GM21367 (cell line): ENCODE data around the gene DLG5.

Experiments
- ATAC-seq: cut with Tn5 transposase; IDR thresholded peaks from one replicate; pipeline ENCODE4 v1.9.1; 2021; ENCODE audit not compliant: unreplicated experiment

The DLG5 gene

DNA sequence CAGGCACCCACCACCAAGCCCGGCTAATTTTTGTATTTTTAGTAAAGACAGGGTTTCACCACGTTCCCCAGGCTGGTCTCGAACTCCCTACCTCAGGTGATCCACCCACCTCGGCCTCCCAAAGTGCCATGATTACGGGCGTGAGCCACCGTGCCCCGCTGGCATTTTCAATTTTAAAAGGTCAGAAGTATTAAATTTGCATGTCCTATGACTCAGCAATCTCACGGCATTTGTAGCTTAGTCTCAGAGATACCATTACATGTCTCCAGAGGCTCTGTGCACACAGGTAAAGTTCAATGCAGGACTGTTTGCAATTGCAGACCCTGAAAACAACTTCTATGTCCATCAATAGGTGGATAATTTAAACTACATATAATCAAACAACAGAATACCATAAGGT, 99.2 kb downstream of the DLG5 start:
- ATAC-seq: no peak

DNA sequence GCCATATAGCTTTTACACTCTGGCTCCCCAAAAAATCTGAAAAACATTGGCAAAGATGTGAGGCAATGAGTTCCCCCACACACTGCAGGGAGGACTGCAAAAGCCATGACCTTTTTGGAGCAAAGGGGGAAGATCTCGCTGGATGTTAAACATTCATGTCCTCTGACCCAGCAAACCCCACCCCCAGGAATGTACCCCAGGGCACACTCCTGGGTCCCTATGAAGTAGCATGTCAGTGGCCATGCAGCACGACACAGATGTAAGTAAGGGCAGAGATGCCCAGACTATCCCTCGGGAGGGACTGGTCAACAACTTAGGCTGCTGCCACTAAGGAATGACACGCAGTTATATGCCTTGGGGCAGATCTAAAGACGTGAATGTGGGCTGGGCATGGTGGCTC, 100.6 kb downstream of the DLG5 start:
- no peak for ATAC-seq

DNA sequence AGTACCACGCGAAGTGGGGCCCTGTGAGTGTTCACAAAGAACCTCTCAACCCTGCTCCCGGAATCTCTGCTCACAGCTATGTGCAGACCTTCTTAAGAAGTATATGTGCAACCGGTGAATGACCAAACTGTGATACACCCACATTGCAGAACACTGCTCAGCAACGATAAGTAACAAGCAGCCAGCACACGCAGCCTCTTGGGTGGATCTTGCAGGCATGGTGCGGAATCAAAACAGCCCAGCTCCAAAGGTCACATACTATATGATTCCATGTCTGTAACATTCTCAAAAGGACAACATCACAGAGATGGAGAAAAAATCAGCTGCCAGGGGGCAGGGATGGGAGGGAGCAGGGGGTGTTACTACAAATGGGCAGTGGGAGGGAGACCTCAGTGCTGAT, 101.6 kb downstream of the DLG5 start:
- no peak for ATAC-seq

DNA sequence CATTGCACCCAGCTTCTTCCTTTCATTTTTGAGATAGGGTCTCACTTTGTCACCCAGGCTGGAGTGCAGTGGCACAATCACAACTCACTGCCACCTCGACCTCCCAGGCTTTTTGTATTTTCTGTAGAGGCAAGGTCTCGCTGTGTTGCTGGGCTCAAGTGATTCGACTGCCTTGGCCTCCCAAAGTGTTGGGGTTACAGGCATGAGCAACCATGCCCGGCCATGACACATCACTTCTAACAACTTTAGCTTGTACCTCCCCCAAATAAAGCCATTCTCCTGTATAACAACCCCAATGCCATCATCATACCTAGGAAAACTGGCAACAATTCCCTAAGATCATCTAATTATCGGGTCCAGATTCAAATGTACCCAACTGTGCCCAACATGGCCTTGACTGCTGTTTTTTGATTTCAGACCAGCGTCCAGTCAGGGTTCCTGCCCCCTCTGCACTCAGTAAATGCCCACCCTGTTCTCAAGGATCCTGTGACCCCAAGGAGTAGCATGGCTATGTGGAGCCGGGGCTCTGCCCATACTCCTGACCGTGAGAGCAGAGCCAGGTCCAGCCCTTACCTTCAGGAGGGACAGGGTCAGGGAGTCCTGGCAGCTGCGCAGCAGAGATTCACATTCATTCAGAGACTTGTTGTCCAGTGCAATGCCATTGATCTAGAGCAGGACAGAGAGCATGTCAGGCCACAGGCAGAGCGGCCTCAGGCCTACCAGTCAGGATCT, 102.6 kb downstream of the DLG5 start:
- ATAC-seq: no peak

DNA sequence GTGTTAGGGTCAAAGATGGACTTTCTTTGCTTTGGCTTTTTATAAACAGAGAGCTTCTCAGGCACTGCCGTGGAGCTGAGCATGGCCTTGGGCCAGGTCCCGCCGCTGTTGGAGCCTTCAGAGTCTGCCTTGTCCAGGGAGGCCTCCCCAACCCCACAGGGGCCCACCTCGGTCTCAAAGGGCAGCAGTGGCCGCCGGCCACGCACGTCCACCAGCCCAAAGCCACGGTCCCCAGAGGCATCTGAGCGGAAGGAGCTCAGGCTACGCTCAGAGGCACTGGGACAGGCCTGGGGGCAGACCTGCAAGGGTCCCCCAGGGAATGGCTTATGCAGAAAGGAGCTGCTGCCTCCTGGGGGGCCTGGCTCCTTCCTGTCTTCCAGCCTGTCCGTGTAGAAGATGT, 105.0 kb downstream of the DLG5 start:
- no peak for ATAC-seq

DNA sequence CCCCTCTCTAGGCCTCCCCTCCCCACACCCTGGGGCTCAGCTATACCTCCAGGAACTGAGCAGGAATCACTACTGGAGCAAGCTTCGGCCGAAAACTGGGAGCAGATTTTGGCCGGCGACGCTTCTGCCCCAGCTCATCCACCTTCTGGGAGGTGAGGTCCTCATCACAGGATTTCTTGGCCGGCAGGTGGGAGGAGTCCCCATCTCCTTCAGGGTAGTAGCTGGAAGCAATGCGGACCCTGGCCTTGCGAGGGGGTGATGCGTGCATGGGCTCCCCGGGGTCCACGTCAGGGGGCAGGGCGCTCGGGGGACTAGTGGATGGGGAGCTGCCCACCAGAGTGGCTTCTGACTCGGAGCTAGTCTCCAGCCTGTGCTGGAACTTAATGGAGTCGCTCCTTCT, 105.5 kb downstream of the DLG5 start:
- no peak for ATAC-seq

DNA sequence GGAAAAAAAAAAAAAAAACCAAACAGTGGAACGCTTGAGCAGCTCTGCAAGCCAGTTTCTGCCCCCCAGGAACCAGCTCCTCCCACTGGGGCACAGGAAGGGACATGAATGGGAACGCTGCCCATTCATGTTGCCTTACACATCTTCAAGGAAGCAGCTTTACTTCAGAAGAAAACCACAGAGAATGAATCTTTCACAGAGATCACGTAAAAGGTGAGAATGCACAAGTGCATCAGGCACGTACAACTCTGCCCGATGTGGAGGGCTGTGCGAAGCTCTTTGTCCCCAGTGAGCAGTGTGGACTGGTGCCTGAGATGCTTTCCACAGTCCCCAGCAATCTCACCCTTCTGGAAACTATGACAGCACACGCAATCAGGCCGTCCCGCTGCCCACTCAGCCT, 106.2 kb downstream of the DLG5 start:
- ATAC-seq: no peak

DNA sequence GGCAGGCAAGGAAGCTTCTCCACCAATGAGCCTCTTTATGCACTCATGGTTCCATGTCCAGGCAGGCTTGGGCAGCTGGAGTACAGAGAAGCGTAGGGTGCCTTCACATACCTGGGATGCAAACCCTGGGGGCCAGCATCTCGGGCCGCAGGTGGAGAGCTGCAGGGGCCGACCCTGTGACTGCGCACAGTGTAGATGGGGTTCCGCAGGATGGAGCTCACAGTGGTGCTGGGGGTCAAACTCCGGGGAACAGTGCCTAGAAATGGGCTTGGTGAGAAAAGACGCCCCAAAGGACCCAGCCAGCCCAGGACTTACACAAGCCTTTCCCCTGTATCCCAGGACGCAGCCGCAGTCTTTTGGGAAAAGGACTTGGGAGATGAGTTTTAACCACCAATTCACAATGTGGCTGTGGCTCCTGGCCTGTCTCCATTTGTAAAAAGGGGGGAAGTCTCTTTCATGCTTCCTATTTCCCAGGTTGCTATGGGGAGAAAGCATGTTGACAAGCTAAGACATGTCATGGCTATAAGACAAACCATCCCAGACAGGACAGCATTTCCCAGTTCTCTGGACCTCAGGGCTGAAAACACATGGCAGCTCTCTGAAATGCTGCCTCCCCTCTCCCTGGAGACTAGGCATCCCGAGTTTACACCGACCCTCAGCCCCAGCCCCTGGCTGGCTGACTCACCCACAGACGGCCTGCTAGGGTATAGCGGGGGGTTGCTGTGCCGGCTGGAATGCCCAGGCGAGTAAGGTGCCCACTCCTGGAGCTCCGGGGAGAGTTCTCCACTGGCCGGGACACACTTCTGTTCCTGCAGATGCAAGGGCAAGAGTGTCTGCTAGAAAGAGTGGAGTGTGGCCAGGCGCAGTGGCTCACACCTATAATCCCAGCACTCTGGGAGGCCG, 107.1 kb downstream of the DLG5 start:
- ATAC-seq: no peak

DNA sequence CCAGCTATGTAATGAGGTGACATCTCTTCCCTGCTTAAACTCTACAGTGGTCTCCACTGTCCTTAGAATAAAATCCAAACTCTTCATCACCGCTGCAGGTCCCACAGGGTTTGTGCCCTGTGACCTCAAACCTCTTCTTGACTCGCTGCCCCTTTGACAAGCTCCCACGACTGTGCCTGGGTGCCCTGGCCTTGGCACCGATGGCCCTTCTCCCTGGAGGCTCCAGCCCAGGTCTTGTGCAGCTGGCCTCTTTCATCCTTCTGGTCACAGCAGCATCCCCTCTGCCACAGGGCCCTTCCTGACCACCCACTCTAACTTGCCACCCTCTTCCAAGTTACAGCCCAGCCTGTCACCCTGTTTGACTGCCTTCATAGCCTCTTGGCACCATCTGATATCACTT, 108.2 kb downstream of the DLG5 start:
- no peak for ATAC-seq

DNA sequence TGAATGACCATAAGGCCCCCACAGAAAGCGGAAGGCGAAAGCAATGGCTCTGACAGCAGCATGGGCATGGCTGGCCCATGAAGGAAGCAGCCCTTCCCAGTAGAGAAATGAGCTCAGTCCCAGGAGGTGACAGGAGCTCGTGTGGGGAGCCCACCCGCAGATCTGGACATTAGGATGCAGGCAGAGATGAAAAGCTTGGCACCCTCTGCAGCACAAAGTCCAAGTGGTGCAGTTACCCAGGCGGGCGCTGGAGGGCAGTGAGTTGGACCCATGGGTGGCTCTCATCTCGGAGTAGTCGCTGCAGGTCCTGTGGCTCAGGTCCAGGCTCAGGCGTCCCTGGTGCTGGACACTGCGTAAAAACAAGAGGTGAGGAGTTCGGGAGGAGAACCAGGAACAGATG, 109.0 kb downstream of the DLG5 start:
- ATAC-seq: no peak

DNA sequence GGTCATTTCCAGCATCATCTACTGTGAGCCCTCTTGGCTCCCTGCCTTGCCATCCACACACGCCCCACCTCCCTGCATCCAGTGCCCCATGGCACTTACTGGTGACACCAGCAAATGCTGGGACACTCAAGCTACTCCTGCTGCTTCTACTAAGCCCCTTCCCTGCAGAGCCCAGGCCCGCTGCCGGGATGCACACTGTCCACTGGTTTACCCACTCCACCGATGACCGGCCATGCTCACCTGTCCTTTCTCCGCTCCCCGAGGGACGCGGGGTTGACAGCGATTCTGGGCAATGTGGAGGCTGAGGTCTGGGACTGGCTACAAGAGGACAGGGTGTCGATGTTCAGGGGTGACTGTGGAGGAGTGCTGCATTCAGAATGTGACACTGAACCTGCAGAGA, 110.2 kb downstream of the DLG5 start:
- ATAC-seq: no peak

DNA sequence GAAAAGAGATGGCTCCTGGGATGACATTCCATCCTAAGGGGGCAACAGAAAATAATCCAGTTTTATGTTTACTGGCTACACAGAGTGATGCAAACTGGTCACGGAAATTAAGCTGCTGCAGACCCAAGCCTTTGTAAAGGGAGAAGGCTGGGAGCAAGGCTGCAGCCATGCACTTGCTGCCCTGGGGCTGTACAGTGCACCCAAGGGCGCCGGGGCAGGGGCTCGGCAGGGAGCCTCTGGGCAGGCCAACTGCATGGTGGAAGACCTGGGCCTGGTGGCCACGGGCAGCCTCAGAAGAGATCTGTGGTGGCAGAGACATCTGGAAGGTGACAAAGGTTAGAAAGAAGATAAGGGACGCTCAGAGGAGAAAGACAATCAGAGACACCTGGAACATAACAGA, 113.8 kb downstream of the DLG5 start:
- ATAC-seq: no peak

DNA sequence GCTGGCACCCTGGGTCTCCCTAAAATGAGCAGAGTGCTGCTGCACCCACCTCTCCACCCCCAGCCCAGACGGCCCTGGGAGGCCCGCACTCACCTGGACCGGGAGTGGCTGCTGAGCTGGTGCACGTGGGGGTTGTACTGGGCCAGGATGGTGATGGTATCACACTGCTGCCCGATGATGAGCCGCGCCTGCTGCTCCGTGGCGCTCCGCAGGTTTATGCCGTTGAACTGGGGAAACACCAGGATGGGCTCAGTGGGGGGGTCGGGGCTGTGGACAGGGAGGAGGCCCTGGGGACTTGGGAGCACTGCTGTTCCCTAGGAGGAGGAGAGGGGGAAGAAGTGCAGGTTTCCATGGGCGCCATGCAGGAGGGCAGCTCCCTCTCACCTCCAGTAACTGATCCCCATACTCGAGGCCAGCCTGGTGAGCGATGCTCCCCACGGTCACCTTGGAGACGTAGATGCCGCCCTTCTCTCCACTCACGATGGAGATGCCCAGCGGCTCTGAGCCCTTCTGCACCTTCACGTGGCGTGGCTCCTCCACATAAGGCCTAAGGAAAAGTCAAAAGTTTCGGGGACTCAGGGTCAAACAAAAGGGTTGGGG, 114.6 kb downstream of the DLG5 start:
- ATAC-seq: no peak

DNA sequence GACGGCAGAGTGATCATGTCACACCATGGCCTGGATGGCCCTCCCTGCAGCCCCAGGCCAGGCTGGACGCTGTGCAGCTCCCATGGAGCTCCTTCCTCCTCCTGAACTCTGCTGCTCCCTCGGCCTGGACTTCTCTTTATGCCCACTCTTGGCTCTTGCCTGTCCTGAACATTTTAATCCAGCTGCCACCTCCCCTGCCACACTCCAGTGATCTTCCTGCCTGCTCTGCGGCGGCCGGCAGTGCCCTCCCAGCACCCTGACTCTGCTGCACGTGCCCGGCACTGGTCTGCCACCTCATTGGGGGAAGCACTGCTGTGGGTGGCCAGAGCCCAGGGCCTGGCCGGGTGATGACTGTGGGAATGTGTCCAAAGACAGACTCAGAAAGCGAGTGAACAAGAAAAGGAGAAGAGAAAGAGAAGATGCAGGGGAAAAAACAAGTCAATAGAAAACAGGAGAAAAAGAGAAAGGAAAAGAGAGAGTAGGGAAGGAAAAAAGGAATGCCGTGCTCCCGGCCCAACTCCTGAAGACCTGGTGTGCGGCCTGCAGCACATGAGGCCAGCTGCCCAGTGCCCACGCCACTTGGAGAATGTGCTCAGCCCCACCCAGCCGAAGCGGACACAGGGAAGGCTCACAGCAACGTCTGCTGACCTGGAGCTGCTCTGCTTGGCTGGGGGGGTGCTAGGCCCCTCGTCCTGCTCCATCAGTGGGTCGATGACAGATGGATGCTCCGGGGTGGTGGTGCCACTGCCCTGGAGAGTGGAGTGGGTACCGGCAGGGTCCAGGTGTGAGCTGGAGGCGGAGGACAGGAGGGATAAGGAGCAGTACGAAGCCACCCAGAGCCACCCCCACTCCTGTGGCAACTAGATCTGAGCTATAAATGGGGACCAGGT, 115.9 kb downstream of the DLG5 start:
- ATAC-seq: no peak

DNA sequence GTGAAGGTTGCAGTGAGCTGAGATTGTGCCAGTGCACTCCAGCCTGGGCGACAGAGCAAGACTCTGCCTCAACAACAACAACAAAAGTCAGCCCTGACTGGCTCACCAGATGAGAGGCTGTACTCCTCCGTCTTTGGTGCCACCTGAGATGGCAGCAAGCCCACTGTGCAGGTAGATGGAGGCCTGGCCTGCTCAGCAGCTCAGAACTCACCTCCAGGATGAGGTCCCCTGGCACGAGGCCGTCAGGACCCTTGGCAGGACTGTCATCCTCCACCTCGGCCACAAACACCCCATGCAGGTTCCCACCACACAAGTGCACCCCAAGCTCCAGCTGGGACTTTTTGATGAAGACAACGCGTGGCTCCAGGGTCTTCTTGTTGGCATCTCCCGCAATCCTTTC, 117.2 kb downstream of the DLG5 start:
- no peak for ATAC-seq

DNA sequence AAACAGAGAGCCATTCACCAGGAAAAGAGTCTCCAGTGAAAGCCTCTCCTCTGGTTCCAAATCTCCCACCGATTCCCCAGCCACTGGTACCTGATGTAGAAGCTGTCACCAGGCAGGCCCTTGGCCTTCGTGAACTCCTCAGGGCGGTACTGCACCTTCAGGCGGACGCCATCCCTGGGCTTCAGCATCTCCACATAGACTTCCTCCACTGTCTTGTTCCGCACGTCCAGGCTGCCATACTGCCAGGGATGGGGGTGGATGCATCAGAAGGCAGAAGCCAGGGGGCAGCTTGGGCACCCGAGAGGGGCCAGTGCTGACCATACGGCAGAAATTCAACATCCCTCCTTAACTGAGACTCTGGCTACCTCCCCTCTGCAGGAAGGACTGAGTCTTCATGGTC, 118.8 kb downstream of the DLG5 start:
- ATAC-seq: no peak

DNA sequence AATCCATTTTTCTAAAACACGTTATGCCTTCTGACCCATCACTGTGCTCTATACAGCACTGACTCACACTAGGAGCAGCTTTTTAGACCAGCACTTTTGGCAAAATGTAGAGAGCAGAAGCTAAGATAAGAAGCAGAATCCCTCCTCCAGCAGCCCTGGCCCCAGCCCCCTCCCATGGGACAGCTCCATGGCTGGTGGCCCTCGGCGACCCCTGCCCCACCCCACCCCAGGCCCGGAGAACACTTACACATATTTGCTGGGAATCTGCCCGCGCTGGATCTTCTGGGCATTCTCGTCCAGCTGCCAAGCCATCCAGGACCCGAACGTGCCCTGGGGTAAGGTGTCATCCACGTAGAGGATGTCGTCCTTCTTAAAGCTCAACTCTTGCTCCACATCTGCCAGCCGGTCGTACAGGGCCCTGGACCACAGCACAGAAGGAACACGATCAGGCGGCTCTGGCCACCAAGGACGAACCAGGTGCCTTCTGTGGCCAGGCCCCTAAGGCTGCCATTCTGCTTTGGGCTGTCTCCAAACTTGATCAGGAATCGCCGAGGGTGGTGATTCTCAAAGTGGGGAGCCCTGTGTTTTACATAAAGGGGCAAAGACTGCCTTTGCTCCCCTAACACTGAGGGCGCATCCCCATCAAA, 119.9 kb downstream of the DLG5 start:
- no peak for ATAC-seq

DNA sequence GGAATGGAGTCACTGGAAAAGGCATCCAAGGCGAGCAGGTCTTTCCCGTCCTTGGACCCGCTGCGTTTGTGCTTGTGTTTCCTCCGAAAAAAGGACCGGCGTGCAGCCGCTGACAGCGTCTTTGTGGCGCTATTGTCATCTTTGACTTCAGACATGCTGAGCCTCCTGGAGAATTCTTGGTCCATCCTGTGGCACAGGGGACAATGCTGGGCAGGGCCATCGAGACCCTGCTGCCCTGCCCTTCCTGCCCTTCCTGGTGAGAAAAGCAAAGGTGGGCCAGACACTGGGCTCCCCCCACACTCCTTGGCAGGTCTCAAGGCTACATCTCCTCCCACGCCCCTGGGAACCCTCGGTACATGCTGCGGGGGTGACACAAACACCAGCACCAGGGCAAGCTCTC, 120.9 kb downstream of the DLG5 start:
- no peak for ATAC-seq

DNA sequence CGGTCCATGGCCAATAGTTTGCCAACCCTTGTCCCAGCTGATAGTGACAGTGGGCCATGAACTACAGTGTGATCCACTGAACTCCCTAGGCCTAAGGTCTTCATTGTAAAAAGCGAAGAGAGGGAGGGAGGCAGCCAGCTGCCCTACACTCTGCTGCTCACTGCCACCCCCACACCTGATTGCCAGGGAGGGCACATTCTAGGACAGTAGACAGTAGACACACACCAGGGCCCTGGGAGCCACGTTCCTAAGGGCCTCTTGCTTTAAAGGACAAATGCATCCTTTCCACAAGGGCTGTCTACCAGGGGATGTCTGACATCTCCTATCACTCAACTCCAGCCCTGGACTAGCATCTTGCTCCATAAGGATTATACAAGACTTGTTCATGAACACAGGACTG, 122.2 kb downstream of the DLG5 start:
- ATAC-seq: no peak

DNA sequence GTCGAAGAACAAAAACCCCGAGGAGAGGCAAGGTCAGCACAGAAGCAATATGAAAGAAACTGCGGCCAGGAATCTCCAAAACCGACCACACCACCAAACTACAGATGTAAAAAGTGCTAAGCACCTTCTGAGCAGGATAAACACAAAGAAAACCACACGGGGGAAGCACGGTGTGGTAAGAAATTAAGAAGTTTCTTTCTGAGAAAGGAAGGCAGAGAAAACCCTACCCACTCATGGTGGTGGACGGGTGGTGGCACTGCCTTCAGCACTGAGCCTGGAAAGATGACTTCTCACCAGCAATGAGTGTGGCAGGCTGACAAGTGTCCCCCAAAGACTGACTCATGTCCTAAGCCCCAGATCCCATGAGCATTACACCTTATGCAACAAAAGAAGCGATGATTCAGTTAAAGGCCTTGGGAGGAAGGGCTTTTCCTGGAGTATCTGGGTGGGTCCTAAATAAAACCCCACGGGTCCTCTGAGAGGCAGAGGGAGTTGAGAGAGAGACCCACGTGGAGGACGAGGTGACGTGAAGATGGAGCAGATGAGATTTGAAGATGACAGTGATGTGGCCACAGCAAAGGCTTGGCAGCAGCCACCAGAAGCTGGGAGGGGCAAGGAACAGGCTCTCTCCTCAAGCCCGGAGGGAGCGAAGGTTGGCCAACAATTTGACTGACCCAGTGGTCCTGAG, 124.9 kb downstream of the DLG5 start:
- no peak for ATAC-seq
